ENCODE data around the gene P2RY6. TPM values are rescaled to one million over a fixed set of nuclear protein-coding genes. Genes with fewer than 3 reads are reported as not detected.
A peak's percentile ranks its signal among the peaks of the same experiment; 100 is the strongest.

P2RY6 gene
- total RNA-seq, 1 donor from 2014 or later = 0.99 TPM

DNA sequence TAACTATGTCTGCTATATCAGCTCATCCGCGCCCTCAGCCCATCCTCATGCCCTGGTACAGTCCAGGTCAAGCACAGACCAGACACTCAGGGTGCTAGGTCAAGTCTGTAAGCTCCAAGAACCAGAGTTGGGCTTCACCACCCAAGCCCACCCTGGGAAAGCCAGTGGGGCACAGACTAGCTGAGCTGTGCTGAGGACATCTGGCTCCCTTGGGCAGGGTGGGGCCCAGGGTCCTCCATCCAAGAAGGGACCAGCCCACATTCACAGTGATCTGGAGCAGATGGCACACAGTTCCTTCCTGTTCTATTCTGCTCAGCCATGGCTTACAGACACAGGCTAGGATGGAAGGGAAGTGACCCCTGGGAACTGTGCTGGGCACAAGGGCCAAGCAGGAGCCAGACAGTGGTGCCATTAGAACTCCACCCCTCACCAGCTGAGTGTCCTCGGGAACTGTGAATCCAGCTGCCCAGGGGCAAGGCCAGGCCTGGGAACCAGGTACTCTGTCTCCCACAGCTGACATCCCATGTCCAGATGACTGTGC lies 9.1 kb downstream of the P2RY6 start:
- DNase-seq = no peak

- DNase-seq = no peak
Observed at GRCh38 chr11:73281796-73282660, 9.9 kb downstream of the P2RY6 start.

GRCh38 chr11:73283276-73284000 lies 11.3 kb downstream of the P2RY6 start:
- no peak for DNase-seq

GRCh38 chr11:73284106-73284505 lies 12.0 kb downstream of the P2RY6 start:
- DNase-seq = no peak

GRCh38 chr11:73285721-73286120 lies 13.6 kb downstream of the P2RY6 start:
- no peak for DNase-seq

GRCh38 chr11:73286240-73286810 lies 14.2 kb downstream of the P2RY6 start:
- DNase-seq = no peak

- no peak for DNase-seq
Observed at GRCh38 chr11:73287400-73288101, 15.4 kb downstream of the P2RY6 start.

DNA sequence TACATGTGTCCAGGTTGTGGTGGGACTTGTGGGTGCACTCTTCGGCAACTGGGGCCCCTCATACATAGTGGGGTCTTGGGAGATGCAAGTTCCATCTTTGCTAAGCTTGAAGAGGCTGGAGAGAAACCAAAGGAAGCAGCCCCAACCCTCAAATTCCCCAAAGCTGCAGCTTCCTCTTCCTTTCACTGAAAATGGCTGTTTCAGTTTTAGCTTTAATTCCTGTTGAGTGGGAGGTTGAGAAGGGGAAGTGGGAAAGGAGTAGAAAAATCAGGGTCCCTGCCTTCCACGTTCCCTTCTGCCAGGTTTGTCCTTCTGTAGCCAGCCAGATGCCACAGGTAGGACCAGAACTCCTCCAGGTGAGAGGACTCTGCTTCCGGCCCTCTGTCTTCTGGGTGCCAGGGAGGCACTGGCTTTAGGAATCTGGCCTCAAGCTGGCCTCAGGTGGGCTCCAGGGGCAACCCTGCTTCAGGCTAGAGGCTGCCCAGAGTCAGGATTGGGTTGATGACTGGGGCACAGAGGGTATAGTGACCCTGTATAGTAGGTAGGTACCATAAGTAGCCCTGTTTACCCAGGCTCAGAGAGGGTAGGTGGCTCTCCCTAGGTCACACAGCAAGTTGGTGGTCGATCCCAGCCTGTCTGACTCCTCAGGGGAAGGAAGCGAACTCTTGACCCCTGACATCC lies 16.2 kb downstream of the P2RY6 start:
- DNase-seq = no peak

DNA sequence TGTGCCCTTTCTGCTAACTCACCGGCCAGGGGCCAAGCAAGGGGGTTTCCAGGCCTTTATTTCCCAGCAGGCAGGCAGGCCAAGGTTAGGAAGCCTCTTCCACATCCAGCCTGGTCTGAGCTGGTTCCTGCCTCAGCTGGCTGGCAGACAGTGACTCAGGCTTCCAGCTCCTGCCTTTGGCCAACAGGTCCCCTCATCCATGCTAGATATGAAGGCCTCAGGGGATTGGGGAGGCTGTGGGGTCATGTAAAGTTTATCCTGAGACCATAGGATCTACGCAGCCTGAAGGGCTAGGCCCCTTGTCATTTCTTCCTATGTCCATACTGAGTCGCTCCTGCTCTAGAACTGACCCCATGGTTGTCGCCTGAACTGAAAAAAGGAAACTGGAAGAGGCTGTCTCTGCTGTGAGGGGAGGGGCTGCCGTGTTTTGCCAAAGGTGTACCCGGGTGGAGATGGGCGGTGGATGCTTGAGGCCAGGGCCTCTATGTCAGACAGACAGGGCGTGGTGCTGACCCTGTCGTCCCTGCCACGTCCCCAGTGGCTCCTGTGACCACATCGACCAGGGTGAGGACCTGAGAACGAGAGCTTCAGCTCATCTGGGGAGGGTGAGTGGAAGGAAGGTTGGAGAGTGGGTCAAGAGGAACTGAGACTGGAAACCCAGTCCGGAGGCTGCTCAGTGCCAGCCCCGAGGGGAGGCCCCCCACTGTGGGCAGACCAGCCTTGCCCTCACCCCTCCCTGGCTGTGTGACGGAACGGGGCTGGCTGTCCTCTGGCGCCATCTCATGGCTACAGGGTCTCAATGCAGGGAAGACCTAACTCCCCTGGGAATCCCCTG lies 17.0 kb downstream of the P2RY6 start:
- peak; percentile 67 for DNase-seq

DNA sequence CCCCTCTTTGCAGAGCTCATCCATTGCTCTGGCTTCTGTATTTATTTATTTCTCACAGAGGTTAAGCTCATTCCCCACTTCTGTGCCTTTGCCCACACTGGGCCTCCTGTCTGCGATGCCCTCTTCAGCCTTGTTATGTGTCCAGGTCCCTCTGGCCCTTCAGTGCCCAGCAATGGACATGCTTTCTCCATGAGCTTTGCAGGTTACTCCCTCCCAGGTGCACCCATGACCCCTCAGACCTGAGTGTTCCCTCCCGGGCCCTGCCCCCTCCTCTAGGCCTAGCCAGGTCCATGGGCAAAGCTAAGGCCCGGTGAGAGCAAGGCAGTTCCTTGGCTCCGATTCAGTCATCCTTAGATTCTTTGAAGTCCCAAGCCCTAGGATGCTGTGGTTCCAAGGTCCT lies 18.4 kb downstream of the P2RY6 start:
- DNase-seq = no peak

GRCh38 chr11:73291196-73291595 lies 19.1 kb downstream of the P2RY6 start:
- no peak for DNase-seq

- no peak for DNase-seq
Observed at GRCh38 chr11:73291781-73292524, 19.8 kb downstream of the P2RY6 start.

- DNase-seq = no peak
Observed at GRCh38 chr11:73292525-73292894, 20.4 kb downstream of the P2RY6 start.

- DNase-seq = no peak
Observed at GRCh38 chr11:73293356-73293936, 21.3 kb downstream of the P2RY6 start.

GRCh38 chr11:73294604-73295003 lies 22.5 kb downstream of the P2RY6 start:
- no peak for DNase-seq

DNA sequence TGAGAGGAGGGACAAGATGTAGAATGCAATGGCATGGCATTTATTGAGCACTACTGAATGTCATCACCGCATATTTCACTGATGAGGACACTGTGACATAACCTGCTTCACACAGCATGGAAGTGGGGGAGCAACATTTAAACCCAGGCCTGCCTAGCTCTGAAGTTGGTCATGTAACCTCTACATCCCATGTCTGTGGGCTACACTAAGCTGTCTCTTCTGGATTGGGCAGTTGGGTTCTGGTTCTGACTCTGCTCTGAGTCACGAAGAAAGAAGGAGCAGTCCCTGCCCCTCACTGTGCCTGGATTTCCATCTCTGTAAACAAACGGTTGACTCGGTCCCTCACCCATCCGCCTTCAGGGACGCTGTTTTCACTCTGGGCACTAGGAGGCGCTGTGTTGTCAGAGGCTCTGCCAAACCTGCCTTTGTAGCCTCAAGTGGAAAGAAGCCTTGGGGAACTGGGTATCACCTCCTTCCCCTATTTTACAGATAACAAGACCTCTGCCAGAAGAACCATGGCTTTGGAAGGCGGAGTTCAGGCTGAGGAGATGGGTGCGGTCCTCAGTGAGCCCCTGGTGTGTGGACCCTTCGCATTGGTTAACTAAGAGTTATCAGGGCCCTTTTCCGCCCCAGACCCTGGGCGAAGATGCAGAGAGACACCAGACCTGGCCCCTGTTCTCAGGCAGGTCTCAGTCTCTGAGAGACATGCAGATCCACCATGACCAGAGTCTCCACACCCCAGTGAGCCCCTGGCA lies 23.3 kb downstream of the P2RY6 start:
- DNase-seq = peak; percentile 33

DNA sequence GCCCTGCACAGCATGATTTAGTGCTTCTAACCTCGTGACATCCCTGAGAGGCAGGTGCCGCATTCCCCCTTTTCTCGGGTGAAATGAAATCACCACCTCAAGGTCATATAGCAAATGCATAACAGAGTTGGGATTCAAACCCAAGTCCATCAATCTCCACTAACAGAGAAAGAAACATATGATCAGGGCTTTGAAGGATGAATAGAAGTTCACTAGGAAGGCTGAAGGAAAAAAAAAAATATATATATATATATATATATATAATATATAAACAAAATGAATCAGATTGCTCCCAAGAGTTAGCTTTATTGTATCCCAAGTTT lies 23.8 kb downstream of the P2RY6 start:
- no peak for DNase-seq

- DNase-seq = no peak
Observed at GRCh38 chr11:73296501-73297230, 24.5 kb downstream of the P2RY6 start.
